Activated T-cell treated with anti-CD3 and anti-CD28 coated beads, Interleukin-2, amount 50 U/mL, for 1 hour (primary cell): ENCODE data around the gene FST.
A peak's percentile ranks its signal among the peaks of the same experiment; 100 is the strongest.

Experiments
- DNase-seq: peaks from one replicate; pipeline ENCODE4 v3.0.0-alpha.2; 2020

The FST gene

GRCh38 chr5:53480416-53481158, at the start of gene FST:
Gene FST, plus strand, starts transcription at chr5:53480629. Its CDS starts 163 bp downstream, at chr5:53480792.
- peak; percentile 17 for DNase-seq

- DNase-seq: no peak
These were observed 48.8 kb upstream of the FST start for GRCh38 chr5:53431665-53432064.

GRCh38 chr5:53433026-53433425, 47.4 kb upstream of the FST start:
- DNase-seq: no peak

- no peak for DNase-seq
These were observed 45.9 kb upstream of the FST start for GRCh38 chr5:53434541-53434940.

- DNase-seq: no peak
These were observed 43.8 kb upstream of the FST start for GRCh38 chr5:53436480-53437191.

- no peak for DNase-seq
These were observed 42.4 kb upstream of the FST start for GRCh38 chr5:53438079-53438478.

- no peak for DNase-seq
These were observed 41.6 kb upstream of the FST start for GRCh38 chr5:53438486-53439472.

- DNase-seq: no peak
These were observed 37.5 kb upstream of the FST start for GRCh38 chr5:53442961-53443360.

GRCh38 chr5:53445569-53445968, 34.9 kb upstream of the FST start:
- no peak for DNase-seq

- DNase-seq: no peak
These were observed 33.5 kb upstream of the FST start for GRCh38 chr5:53446908-53447307.

GRCh38 chr5:53448851-53449250, 31.6 kb upstream of the FST start:
- no peak for DNase-seq

- DNase-seq: no peak
These were observed 26.3 kb upstream of the FST start for GRCh38 chr5:53453898-53454718.

- DNase-seq: no peak
These were observed 25.8 kb upstream of the FST start for GRCh38 chr5:53454719-53455000.

GRCh38 chr5:53456366-53456765, 24.1 kb upstream of the FST start:
- DNase-seq: no peak

- no peak for DNase-seq
These were observed 16.4 kb upstream of the FST start for GRCh38 chr5:53463909-53464621.

GRCh38 chr5:53464722-53465121, 15.7 kb upstream of the FST start:
- DNase-seq: no peak

- DNase-seq: no peak
These were observed 10.3 kb upstream of the FST start for GRCh38 chr5:53469946-53470687.

- DNase-seq: no peak
These were observed 8.2 kb upstream of the FST start for GRCh38 chr5:53472279-53472678.

GRCh38 chr5:53472720-53473510, 7.5 kb upstream of the FST start:
- DNase-seq: no peak

GRCh38 chr5:53473633-53474032, 6.8 kb upstream of the FST start:
- DNase-seq: no peak
